Measurements from ENCODE around the gene RAPGEF4. TPM values are rescaled to one million over a fixed set of nuclear protein-coding genes. Genes with fewer than 3 reads are reported as not detected.

The RAPGEF4 gene
- total RNA-seq, 1 experiment from 2014 or later, result 1.4 TPM

GRCh38 chr2:173099804-173100203, 364.2 kb downstream of the RAPGEF4 start:
- Histone ChIP-seq H3K56ac (ENCODE audit: insufficient read length, low read depth, low read length) (no peak overlapping the region), H3K79me1 (ENCODE audit: insufficient read depth, low read depth, low read length, poor library complexity, severe bottlenecking) (no peaks in the 10 kb centered on the region), H4K8ac (replicated peaks; ENCODE audit: insufficient read length, low read depth, low read length) (no peak overlapping the region), H3K4ac (ENCODE audit: low read depth, low read length) (no peak overlapping the region), H2BK5ac (ENCODE audit: insufficient read length, low read length) (no peak overlapping the region), H3K4me2 (ENCODE audit: insufficient read depth, insufficient read length, low read length) (no peak overlapping the region), H3K9me3 (ENCODE audit: control insufficient read depth, low read depth, low read length) (no peaks in the 10 kb centered on the region), H3K27ac (ENCODE audit: insufficient read length, low read depth, low read length) (no peak overlapping the region), H3K14ac (ENCODE audit: insufficient read depth, low read length) (no peak overlapping the region), H2BK20ac (ENCODE audit: low read depth, low read length, poor library complexity, severe bottlenecking) (no peak overlapping the region), H3K23me2 (ENCODE audit: insufficient read length, low read depth, low read length, poor library complexity, severe bottlenecking) (no peaks in the 10 kb centered on the region), H3K9ac (ENCODE audit: extremely low read depth, insufficient read length, low read length) (no peak overlapping the region), H3K18ac (ENCODE audit: insufficient read length, low read depth, low read length) (no peak overlapping the region), H3K27me3 (ENCODE audit: insufficient read depth, low read length) (no peaks in the 10 kb centered on the region), H2BK12ac (ENCODE audit: insufficient read length, low read depth, low read length) (no peak overlapping the region), H2AK5ac (ENCODE audit: insufficient read length, low read length) (no peak overlapping the region), H3T11ph (ENCODE audit: low read length) (no peak overlapping the region), H4K20me1 (ENCODE audit: control insufficient read depth, insufficient read depth, insufficient read length) (no peaks in the 10 kb centered on the region), H4K5ac (ENCODE audit: insufficient read length, low read depth, low read length) (no peak overlapping the region), H2BK15ac (ENCODE audit: low read depth, low read length) (no peak overlapping the region), H3K4me1 (ENCODE audit: insufficient read depth, low read length) (peaks cover 2% of the 10 kb centered on the region), H3K79me2 (ENCODE audit: insufficient read depth, low read length) (no peaks in the 10 kb centered on the region), H4K91ac (ENCODE audit: insufficient read length, low read depth, low read length) (no peak overlapping the region), H2AFZ (ENCODE audit: low read length) (no peak overlapping the region), H3K23ac (ENCODE audit: insufficient read length, low read depth, low read length) (no peak overlapping the region), H2BK120ac (ENCODE audit: low read depth, low read length, poor library complexity, severe bottlenecking) (no peak overlapping the region)
- no peak for DNase-seq
- no peaks in the 10 kb centered on the region for H3K36me3 Mint-ChIP-seq (ENCODE audit: insufficient read depth in 1 of 3, low read depth in 3 of 3)
- peaks cover 9 to 13% of the 10 kb centered on the region in 2 experiments for H3K4me1 Mint-ChIP-seq
- TF ChIP-seq CTCF (conservative IDR thresholded peaks at IDR 0.05), result no peak
- no CpG with 5 or more reads among the region's 2 CpGs for WGBS (ENCODE audit: extremely low coverage, insufficient read length, low lambda C conversion rate)
- no peaks in the 10 kb centered on the region for H3K9me3 Mint-ChIP-seq
- H3K4me3 Mint-ChIP-seq, result no peak overlapping the region
- no peaks in the 10 kb centered on the region for H3K27me3 Mint-ChIP-seq (ENCODE audit: low read depth)
- H3K27ac Mint-ChIP-seq, result no peak overlapping the region
